HEK293 (cell line): ENCODE results near the gene CTIF.

Experiments used
- CTCF ChIA-PET: fragments of 350-600 bp; formaldehyde crosslinking; extraction: SDS; loops from one replicate; lab custom pipeline; 2021; ENCODE audit warnings: antibody characterized with exemption; lab: Yijun Ruan, JAX
- POLR2A ChIA-PET: fragments of 300-600 bp; formaldehyde crosslinking; extraction: SDS; loops from one replicate; lab custom pipeline; 2020; ENCODE audit warnings: antibody characterized with exemption, inconsistent platforms; lab: Yijun Ruan, JAX
- H3K27ac ChIP-seq: fragments of 200-500 bp; sonication (Bioruptor generic); 2 replicates; pipeline ENCODE4 v1.5.1; 2014; ENCODE audit warnings: low read depth, low read length, control low read depth, inconsistent platforms; ENCODE audit errors: extremely low read depth
- H3K36me3 ChIP-seq, 2 experiments: fragments of 200-500 bp in 1 of 2; sonication (Bioruptor generic) in 1 of 2; 1 replicate in 1 of 2; 2 replicates in 1 of 2; pipeline ENCODE4 v1.5.1; 2014 to 2017; ENCODE audit warnings: inconsistent platforms in 2 of 2, low read length in 2 of 2; ENCODE audit not compliant: control insufficient read depth in 2 of 2, insufficient read depth in 1 of 2
- H3K4me1 ChIP-seq: fragments of 200-500 bp; sonication (Bioruptor generic); 2 replicates; pipeline ENCODE4 v1.5.1; 2014; ENCODE audit warnings: mild to moderate bottlenecking, low read length, inconsistent platforms; ENCODE audit not compliant: control insufficient read depth, insufficient read depth
- H3K4me3 ChIP-seq: 2 replicates; pipeline ENCODE4 v1.5.1; 2011; ENCODE audit warnings: low read depth, mild to moderate bottlenecking, control low read depth, low read length, moderate library complexity
- H3K9me3 ChIP-seq: fragments of 200-500 bp; sonication (Bioruptor generic); 2 replicates; pipeline ENCODE4 v1.5.1; 2014; ENCODE audit warnings: low read depth, low read length, inconsistent platforms; ENCODE audit not compliant: control insufficient read depth, insufficient read depth
- GLIS2 ChIP-seq: fragments of 450-650 bp; formaldehyde crosslinking; IDR thresholded peaks from 2 replicates; pipeline ENCODE4 v1.5.1; 2016; ENCODE audit warnings: missing biosample characterization, missing genetic modification characterization
- RBAK ChIP-seq: fragments of 450-650 bp; formaldehyde crosslinking; IDR thresholded peaks from 2 replicates; pipeline ENCODE4 v1.5.1; 2016; ENCODE audit warnings: missing biosample characterization, missing genetic modification characterization
- ZBTB1 ChIP-seq: fragments of 450-650 bp; formaldehyde crosslinking; IDR thresholded peaks from 2 replicates; pipeline ENCODE4 v1.5.1; 2016; ENCODE audit warnings: missing biosample characterization, missing genetic modification characterization
- ZBTB21 ChIP-seq: fragments of 450-650 bp; formaldehyde crosslinking; IDR thresholded peaks from 2 replicates; pipeline ENCODE4 v1.5.1; 2017; ENCODE audit warnings: missing biosample characterization, missing genetic modification characterization
- ZFP37 ChIP-seq: fragments of 450-650 bp; formaldehyde crosslinking; IDR thresholded peaks from 2 replicates; pipeline ENCODE4 v1.5.1; 2016; ENCODE audit warnings: missing biosample characterization, missing genetic modification characterization
- ZNF132 ChIP-seq: fragments of 450-650 bp; formaldehyde crosslinking; IDR thresholded peaks from 2 replicates; pipeline ENCODE4 v1.5.1; 2017; ENCODE audit warnings: missing biosample characterization, missing genetic modification characterization, borderline replicate concordance
- ZNF138 ChIP-seq: fragments of 450-650 bp; formaldehyde crosslinking; IDR thresholded peaks from 2 replicates; pipeline ENCODE4 v1.5.1; 2016; ENCODE audit warnings: missing biosample characterization, missing genetic modification characterization, borderline replicate concordance
- ZNF19 ChIP-seq: fragments of 450-650 bp; formaldehyde crosslinking; IDR thresholded peaks from 2 replicates; pipeline ENCODE4; 2016; ENCODE audit warnings: missing biosample characterization, missing genetic modification characterization, low read depth
- ZNF211 ChIP-seq: fragments of 450-650 bp; formaldehyde crosslinking; IDR thresholded peaks from 2 replicates; pipeline ENCODE4 v1.5.1; 2016; ENCODE audit warnings: low read depth, missing biosample characterization, missing genetic modification characterization
- ZNF23 ChIP-seq: fragments of 450-650 bp; formaldehyde crosslinking; IDR thresholded peaks from 2 replicates; pipeline ENCODE4 v1.5.1; 2016; ENCODE audit warnings: missing biosample characterization, missing genetic modification characterization, borderline replicate concordance
- ZNF302 ChIP-seq: fragments of 450-650 bp; formaldehyde crosslinking; IDR thresholded peaks from 2 replicates; pipeline ENCODE4 v1.5.1; 2016; ENCODE audit warnings: missing biosample characterization, missing genetic modification characterization, low read depth
- ZNF366 ChIP-seq: fragments of 450-650 bp; formaldehyde crosslinking; conservative IDR thresholded peaks from 2 replicates; pipeline ENCODE4 v1.5.1; 2016; ENCODE audit warnings: missing biosample characterization, missing genetic modification characterization
- ZNF37A ChIP-seq: fragments of 450-650 bp; IDR thresholded peaks from 2 replicates; pipeline ENCODE4 v1.5.1; 2018; ENCODE audit warnings: missing biosample characterization, missing genetic modification characterization
- ZNF560 ChIP-seq: fragments of 450-650 bp; formaldehyde crosslinking; IDR thresholded peaks from 2 replicates; pipeline ENCODE4 v1.5.1; 2017; ENCODE audit warnings: missing biosample characterization, missing genetic modification characterization, borderline replicate concordance
- ZNF626 ChIP-seq: fragments of 450-650 bp; sonication (Bioruptor Pico); formaldehyde crosslinking; IDR thresholded peaks from 2 replicates; pipeline ENCODE4 v1.5.1; 2018; ENCODE audit warnings: missing biosample characterization, missing genetic modification characterization, inconsistent platforms
- ZNF660 ChIP-seq: fragments of 450-650 bp; IDR thresholded peaks from 2 replicates; pipeline ENCODE4 v1.5.1; 2018; ENCODE audit warnings: missing biosample characterization, mild to moderate bottlenecking, missing genetic modification characterization
- ZNF777 ChIP-seq: fragments of 450-650 bp; formaldehyde crosslinking; IDR thresholded peaks from 2 replicates; pipeline ENCODE4 v1.5.1; 2017; ENCODE audit warnings: missing biosample characterization, missing genetic modification characterization, borderline replicate concordance
- TF ChIP-seq, protein P1 (sequence below): fragments of 450-650 bp; formaldehyde crosslinking; IDR thresholded peaks from 2 replicates; pipeline ENCODE4 v1.5.1; 2017; ENCODE audit warnings: missing biosample characterization, missing genetic modification characterization
- TF ChIP-seq, protein P2 (sequence below): fragments of 450-650 bp; formaldehyde crosslinking; IDR thresholded peaks from 2 replicates; pipeline ENCODE4 v1.5.1; 2016; ENCODE audit warnings: missing biosample characterization, missing genetic modification characterization
- TF ChIP-seq, protein P3 (sequence below): sonication (generic); formaldehyde crosslinking; IDR thresholded peaks from 2 replicates; pipeline ENCODE4 v1.8.1; 2022; ENCODE audit warnings: mild to moderate bottlenecking, moderate library complexity, missing genetic modification reagents
- TF ChIP-seq, protein P4 (sequence below): fragments of 450-650 bp; formaldehyde crosslinking; IDR thresholded peaks from 2 replicates; pipeline ENCODE4 v1.5.1; 2016; ENCODE audit warnings: missing biosample characterization, missing genetic modification characterization
- TF ChIP-seq, protein P5 (sequence below): fragments of 450-650 bp; formaldehyde crosslinking; IDR thresholded peaks from 2 replicates; pipeline ENCODE4 v1.5.1; 2017; ENCODE audit warnings: missing biosample characterization, missing genetic modification characterization

The CTIF gene

DNA sequence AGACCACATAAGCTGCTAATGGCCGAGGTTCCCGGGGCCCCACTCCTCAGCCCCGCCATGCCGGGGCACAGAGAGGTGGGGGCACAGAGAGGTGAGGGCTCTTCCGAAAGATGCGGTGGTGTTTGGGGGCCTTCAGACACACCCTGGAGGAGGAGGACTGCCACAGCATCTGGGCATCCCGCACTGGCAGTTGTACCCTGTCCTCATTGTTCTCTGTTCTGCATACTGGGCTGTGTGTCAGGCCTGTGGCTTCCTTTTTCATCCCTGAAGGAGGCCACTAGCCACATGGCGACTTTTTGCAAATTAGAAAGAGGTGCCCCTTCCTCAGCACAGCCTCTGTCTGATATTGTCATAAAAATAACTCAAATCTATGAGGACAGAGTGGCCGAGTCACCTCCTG lies 150.1 kb downstream of the CTIF start (continued):
- no peak for TF ChIP-seq ZNF560 (tag by site-specific recombination)
- TF ChIP-seq ZNF138 (tag by site-specific recombination), result no peak
- TF ChIP-seq ZNF37A (tag by site-specific recombination), result no peak
- TF ChIP-seq ZNF211 (tag by site-specific recombination), result no peak
- TF ChIP-seq ZNF626 (tag by site-specific recombination), result no peak
- TF ChIP-seq ZNF23, result no peak
- no peak for TF ChIP-seq ZBTB21 (tag by site-specific recombination)
- no peak for TF ChIP-seq ZNF660 (tag by site-specific recombination)

DNA sequence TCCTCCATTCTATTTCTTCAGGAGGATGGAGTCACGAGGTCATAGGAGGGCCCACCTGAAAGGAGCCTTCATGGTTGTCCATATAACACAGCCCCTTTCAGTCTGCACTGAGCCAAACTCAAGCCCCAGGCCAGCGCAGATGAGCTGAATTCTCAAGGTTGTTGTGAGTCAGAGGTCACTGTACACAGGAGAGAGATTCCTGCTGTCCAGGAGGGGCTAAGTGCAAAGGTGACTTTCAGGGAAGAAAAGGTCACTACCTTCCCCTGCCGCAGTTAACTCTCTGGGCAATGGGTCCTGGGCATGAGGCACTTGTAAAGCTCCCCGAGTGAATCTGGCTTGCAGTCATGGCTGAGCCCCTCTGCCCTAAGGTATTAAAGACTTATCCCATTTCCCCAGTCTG lies 150.7 kb downstream of the CTIF start:
- Histone ChIP-seq H3K4me3 (no peak overlapping the region), H3K27ac (no peak overlapping the region), H3K9me3 (no peaks in the 10 kb centered on the region), H3K36me3 (no peaks in the 10 kb centered on the region; a peak in 1 of 3 replicates), H3K4me1 (no peaks in the 10 kb centered on the region)
- POLR2A ChIA-PET, result no interaction called here
- TF ChIP-seq, protein P1, sequence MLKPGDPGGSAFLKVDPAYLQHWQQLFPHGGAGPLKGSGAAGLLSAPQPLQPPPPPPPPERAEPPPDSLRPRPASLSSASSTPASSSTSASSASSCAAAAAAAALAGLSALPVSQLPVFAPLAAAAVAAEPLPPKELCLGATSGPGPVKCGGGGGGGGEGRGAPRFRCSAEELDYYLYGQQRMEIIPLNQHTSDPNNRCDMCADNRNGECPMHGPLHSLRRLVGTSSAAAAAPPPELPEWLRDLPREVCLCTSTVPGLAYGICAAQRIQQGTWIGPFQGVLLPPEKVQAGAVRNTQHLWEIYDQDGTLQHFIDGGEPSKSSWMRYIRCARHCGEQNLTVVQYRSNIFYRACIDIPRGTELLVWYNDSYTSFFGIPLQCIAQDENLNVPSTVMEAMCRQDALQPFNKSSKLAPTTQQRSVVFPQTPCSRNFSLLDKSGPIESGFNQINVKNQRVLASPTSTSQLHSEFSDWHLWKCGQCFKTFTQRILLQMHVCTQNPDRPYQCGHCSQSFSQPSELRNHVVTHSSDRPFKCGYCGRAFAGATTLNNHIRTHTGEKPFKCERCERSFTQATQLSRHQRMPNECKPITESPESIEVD (tag by site-specific recombination), result no peak
- TF ChIP-seq ZNF132 (tag by site-specific recombination), result no peak
- no peak for TF ChIP-seq ZBTB1 (tag by site-specific recombination)
- no peak for TF ChIP-seq ZNF777
- TF ChIP-seq, protein P2, sequence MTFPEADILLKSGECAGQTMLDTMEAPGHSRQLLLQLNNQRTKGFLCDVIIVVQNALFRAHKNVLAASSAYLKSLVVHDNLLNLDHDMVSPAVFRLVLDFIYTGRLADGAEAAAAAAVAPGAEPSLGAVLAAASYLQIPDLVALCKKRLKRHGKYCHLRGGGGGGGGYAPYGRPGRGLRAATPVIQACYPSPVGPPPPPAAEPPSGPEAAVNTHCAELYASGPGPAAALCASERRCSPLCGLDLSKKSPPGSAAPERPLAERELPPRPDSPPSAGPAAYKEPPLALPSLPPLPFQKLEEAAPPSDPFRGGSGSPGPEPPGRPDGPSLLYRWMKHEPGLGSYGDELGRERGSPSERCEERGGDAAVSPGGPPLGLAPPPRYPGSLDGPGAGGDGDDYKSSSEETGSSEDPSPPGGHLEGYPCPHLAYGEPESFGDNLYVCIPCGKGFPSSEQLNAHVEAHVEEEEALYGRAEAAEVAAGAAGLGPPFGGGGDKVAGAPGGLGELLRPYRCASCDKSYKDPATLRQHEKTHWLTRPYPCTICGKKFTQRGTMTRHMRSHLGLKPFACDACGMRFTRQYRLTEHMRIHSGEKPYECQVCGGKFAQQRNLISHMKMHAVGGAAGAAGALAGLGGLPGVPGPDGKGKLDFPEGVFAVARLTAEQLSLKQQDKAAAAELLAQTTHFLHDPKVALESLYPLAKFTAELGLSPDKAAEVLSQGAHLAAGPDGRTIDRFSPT (tag by site-specific recombination), result no peak
- TF ChIP-seq, protein P3, sequence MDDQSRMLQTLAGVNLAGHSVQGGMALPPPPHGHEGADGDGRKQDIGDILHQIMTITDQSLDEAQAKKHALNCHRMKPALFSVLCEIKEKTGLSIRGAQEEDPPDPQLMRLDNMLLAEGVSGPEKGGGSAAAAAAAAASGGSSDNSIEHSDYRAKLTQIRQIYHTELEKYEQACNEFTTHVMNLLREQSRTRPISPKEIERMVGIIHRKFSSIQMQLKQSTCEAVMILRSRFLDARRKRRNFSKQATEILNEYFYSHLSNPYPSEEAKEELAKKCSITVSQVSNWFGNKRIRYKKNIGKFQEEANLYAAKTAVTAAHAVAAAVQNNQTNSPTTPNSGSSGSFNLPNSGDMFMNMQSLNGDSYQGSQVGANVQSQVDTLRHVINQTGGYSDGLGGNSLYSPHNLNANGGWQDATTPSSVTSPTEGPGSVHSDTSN, result no peak
- no peak for TF ChIP-seq ZFP37 (tag by site-specific recombination)
- TF ChIP-seq, protein P4, sequence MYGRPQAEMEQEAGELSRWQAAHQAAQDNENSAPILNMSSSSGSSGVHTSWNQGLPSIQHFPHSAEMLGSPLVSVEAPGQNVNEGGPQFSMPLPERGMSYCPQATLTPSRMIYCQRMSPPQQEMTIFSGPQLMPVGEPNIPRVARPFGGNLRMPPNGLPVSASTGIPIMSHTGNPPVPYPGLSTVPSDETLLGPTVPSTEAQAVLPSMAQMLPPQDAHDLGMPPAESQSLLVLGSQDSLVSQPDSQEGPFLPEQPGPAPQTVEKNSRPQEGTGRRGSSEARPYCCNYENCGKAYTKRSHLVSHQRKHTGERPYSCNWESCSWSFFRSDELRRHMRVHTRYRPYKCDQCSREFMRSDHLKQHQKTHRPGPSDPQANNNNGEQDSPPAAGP (tag by site-specific recombination), result no peak
- TF ChIP-seq ZNF19 (tag by site-specific recombination), result no peak
- no peak for TF ChIP-seq ZNF366 (tag by site-specific recombination)
- TF ChIP-seq RBAK, result no peak
- TF ChIP-seq GLIS2 (tag by site-specific recombination), result no peak
- TF ChIP-seq ZNF302 (tag by site-specific recombination), result no peak
- TF ChIP-seq, protein P5, sequence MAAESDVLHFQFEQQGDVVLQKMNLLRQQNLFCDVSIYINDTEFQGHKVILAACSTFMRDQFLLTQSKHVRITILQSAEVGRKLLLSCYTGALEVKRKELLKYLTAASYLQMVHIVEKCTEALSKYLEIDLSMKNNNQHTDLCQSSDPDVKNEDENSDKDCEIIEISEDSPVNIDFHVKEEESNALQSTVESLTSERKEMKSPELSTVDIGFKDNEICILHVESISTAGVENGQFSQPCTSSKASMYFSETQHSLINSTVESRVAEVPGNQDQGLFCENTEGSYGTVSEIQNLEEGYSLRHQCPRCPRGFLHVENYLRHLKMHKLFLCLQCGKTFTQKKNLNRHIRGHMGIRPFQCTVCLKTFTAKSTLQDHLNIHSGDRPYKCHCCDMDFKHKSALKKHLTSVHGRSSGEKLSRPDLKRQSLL (tag by site-specific recombination), result no peak
- CTCF ChIA-PET, result interaction anchor here (0.6 to 1.0 kb wide), 4 partner anchors 21 to 549 kb away, joined by 3 to 4 read pairs (median 4); no protein-coding TSS in a partner anchor
